Activated CD4-positive, alpha-beta T cell treated with anti-CD3 and anti-CD28 coated beads, Interleukin-2, amount 50 U/mL, for 4 hours (primary cell): ENCODE data around the gene NLK.
"Not testable (repeated sequence)": the region's sequence is repeated elsewhere in the genome, so short reads cannot be mapped to it uniquely, and the experiment has no call there.

ENCODE experiments used
- DNase-seq, 2 experiments: peaks; one replicate each; pipeline ENCODE4 v3.0.0-alpha.2; 2020

NLK gene

DNA sequence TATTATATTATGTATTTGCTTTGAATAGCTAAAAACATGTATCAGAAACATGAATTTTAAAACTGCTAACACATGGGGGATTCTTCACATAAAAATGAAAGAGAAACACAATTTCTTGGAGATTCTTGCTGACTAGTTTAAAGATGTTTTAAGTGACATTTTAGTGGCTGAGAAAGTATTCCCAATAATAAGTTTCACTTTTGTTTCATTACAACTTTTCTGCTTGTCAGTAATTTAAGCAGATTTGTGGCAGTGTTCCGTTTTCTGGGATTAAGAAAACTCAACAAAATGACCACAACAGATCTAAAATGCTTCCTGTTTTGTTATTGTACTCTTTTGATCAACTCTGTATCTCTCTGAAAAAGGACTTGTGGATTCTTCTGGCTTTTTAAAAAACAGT, 75.9 kb downstream of the NLK start:
- no peak for DNase-seq

DNA sequence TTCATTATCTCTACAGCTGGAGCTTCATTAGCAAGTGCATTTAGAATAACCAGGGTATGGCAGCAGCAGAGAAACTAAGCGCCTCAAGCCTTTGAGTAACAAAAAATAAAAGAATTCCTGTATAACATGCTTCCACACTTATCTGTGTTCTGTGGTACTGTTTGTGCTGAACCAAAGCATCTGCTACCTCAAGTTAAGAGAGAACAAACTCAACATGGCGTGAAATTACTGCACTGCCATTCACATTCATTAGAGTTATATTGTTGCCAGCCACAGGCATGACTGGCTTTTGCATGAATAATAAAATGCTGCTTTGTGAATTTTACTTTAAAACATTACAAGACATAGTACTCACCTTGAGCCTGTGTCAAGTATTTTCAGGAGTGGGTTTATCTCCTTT, 76.6 kb downstream of the NLK start:
- DNase-seq = no peak

DNA sequence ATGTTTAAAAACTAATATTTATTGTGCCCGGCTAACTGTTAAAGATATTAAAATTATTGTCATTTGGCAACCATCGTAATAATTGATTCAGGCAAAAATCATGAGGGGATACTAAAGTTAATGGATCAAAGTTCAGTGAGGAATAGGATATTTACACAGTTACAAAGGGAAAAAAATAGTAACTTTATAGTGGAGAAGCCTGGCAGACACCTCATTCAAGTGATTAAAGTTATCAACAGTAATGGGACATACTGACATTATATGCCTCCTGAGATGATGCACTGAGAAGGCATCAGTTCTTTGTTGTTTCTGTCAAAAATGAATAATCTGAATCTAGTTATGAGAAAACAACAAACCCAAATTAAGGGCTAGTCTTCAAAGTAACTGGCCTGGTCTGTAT, 77.1 kb downstream of the NLK start:
- DNase-seq = no peak

DNA sequence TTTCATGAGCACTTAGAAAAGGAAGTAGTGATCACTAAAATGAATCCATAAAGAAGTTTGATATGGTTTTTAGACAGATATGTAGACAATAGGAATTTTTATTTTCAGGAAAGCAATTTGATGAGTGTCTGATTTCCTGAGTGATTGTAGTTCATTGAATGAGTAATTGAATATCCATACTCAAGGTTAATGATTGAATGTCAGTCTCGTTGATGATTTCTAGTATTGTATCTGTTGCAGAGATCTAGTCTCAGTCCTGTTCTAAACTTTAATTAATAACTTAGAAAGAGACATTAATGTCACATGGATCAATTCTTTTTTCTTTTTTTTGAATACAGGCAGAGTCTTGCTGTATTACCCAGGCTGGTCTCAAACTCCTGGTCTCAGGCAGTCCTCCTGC, 78.3 kb downstream of the NLK start:
- DNase-seq = no peak

DNA sequence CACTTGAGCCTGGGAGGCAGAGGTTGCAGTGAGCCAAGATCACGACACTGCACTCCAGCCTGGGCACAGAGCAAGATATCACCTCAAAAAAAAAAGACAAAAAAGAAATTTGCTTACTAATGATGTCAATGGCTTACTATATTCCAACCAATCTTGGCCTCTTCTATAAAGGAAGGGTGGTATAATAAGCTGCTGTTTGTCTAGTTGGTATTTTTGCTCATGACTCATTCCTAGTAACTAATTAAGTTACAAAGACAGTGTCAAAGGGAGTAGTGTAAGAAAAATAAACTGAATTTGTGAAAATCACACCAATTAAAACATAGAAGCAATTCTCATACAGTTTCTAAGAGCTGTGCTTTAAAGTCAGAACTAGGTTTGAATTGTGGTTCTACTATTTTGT, 82.5 kb downstream of the NLK start:
- no peak for DNase-seq

GRCh38 chr17:28125526-28126378, 83.3 kb downstream of the NLK start:
- DNase-seq = no peak

DNA sequence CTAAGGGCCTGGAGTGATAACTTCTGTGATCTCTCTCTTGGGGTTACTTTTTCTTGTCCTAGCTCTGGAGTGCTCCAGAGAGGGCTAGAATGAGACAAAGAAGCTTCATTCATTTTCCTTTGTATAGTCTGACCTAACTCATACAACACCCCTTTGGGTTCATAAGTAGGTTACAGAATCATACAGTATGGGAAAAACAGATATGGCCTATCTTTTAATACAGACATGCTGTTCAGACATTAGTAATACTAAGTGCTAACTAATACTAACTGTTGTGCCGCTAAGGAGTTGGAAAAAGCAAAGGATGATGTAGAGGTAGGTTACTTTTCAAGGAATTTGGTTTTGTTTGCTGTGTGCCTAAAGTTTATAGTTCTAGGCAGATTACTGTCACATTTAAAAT, 84.7 kb downstream of the NLK start:
- no peak for DNase-seq

GRCh38 chr17:28128779-28129178, 86.3 kb downstream of the NLK start:
- no peak for DNase-seq

- no peak for DNase-seq
These were observed 88.0 kb downstream of the NLK start for GRCh38 chr17:28130472-28130871.

- no peak for DNase-seq
These were observed 89.1 kb downstream of the NLK start for GRCh38 chr17:28131599-28131998.

DNA sequence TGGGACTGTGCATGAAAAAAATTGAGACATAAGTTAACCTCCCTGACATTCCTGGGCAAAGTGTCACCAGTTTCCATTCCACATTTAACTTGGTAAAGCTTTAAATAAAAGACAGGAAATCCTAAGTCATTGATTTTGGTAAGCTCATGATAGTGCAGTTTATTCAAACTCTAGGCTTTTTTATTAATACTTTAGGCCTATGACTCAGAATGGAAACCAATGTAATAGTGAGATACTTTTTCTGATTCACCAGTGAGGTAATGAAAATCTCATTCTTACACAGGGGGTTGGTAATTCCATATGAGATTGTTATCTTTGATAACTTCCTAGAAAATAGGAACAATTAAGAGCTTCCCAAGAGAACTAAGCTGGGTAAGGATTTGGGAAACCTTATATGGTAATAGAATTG, 91.1 kb downstream of the NLK start:
- no peak for DNase-seq

DNA sequence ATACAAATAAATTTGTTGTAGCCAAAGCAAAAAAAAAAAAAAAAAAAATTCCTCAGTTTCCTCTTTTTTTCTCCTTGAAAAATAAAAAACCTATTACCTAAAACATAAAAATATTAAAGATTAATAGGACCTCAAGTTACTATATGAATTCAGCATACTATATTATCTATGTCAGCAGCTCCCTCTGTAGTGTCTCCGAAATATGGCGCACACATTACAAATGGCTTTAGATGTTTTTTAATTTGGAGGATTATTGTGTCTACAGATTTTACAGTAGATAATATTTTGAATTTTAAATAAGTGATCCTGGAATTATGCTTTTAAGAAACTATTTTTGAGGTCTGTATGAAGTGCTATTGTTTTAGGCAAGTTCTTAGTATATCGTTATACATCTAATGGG, 94.4 kb downstream of the NLK start:
- no peak for DNase-seq

DNA sequence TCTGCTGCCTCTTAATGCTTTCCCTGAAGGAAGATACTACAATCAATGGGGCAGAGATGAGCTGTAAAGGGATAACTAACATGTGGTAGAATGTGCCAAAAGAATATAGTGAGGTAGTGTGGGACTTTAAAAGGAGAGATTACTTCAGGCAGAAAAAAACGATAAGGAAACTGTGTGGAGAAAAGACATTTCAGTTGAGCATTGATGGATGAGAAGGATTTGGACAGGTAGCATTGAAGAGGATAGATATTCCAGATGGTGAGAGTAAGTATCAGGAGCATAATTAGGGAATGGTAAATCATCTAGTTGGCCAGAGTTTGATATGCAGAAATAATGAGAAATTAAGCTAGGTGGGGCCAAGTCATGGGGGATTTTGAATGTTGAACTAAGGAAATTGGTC, 97.3 kb downstream of the NLK start:
- no peak for DNase-seq

DNA sequence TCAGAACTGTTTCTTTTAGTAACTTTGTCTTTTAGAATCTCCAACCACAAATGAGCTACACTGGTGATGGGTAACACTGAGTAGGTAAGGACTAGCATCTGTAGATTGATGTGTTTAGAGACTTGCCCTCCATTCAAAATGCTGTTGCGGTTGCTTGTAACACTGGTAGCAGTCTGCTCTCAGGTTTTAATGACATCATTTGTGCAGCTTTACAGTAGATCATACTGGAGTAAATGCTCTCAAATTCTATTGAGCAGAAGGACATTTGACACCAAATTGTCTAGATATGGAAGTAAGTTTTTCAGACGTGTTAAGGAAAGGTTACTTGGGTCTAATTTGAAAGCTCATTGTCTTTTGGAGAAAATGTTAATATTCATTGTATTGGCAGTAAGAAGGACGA, 98.8 kb downstream of the NLK start:
- DNase-seq = no peak

GRCh38 chr17:28141773-28142172, 99.3 kb downstream of the NLK start:
- no peak for DNase-seq

DNA sequence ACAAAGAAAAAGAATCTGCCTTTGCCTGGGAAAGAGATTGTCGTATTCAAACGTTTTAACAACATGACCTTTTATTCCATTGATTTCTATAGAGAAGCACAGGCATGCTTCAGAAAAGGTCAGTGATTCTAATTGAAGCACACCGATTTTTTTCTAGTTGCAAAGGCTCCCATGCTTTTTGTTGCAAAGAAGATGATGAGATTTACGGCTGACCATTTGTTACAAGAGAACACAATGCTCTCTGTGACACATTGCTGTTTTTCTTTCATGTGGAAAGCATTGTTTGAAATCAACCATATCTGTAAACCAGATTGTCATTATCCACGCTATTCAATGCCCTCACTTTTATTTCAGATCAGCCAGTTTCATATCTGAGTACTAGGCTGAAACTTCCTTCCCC, 99.8 kb downstream of the NLK start:
- no peak for DNase-seq

DNA sequence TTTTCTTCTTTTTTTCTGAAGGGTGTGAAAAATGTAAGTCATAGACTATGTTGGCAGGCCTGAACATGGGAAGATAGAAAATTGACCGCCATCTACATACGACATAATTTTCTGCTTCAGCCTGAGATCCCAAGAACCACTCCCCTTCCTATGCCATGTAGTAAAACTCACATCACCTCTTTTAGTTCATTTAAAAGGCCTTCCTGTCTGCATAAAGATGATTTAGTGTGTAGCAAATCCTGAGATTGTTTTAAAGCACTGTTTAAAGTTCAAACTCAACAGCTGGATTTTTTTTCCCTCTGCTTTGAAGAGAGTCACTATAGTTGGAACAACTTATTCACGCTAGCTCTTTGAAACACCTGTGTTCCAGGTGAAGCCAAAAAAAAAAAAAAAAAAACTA, 101.5 kb downstream of the NLK start:
- DNase-seq = no peak

- no peak for DNase-seq
These were observed 102.9 kb downstream of the NLK start for GRCh38 chr17:28145348-28145747.

- no peak for DNase-seq
These were observed 104.5 kb downstream of the NLK start for GRCh38 chr17:28147017-28147416.

DNA sequence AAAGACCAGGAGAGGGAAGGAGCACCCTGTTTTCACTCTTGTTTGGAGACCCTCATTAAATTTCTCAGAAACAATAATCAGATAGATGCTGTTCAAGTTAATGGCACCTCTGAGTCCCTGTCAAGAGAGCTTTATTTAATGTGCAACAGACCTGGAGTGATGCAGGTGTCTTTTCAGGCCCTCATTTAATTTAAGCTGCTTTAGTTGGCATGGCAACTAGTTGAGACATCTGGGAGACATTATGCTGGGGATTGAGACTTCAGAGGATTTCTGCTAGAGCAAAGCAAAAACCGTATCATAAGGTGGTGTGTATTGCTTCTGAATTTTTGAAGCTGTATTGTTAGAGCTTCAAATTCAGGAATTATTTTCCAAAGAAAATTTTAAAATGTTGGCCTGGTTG, 108.5 kb downstream of the NLK start:
- no peak for DNase-seq

DNA sequence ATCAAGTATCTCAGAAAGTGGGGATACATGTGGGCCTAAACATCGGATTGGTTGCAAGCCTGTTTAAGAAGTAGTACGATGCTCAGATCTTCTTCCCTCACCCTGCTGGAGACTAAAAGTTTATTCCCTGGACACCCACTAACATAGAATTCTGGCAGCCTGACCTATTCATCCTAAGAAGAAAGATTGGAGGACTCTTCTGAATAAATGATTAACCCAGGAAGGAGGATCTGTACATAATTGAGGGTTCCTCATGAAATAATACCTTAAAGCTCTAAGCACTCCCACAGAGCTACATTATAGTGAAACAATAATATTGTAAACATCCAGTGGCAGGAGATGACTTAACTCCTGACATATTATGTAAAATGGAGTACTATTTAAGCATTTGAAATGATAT, 111.7 kb downstream of the NLK start:
- DNase-seq = no peak

DNA sequence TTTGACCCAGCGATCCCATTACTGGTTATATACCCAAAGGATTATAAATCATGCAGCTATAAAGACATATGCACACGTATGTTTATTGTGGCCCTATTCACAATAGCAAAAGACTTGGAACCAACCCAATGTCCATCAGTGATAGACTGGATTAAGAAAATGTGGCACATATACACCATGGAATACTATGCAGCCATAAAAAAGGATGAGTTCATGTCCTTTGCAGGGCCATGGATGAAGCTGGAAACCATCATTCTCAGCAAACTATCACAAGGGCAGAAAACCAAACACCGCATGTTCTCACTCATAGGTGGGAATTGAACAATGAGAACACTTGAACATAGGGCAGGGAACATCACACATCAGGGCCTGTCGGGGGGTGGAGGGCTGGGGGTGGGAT, 112.9 kb downstream of the NLK start:
- DNase-seq = not testable (repeated sequence)

GRCh38 chr17:28159004-28159403, 116.5 kb downstream of the NLK start:
- no peak for DNase-seq

- no peak for DNase-seq
These were observed 117.4 kb downstream of the NLK start for GRCh38 chr17:28159924-28160323.

DNA sequence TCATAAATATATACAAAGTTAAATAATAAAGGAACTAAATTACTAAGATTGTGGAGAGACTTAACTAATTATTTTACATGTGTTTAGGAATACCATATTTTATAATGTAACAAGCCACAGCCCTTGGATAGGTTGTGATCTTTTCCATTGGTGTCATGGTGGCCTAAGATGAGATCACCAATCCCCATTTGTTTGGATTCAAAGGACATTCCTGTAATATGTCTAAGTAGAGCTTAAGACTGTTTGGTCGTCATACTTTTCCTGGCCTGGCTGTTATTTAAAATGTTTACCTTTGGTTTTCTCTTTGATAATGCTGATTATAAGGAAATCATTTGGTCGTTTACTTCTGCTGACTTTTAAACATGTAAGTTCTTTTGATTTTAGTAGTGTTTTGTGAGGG, 118.1 kb downstream of the NLK start:
- DNase-seq = no peak
